Erythroblast (primary cell): ENCODE measurements around the gene TCL1A.

Experiments used
- GATA1 ChIP-seq: IDR thresholded peaks from 2 replicates; pipeline ENCODE4 v1.6.1; 2011; ENCODE audit warnings: low read depth, mild to moderate bottlenecking, control low read depth, low read length, moderate library complexity
- POLR2A ChIP-seq: IDR thresholded peaks from 2 replicates; pipeline ENCODE4 v1.6.1; 2011; ENCODE audit warnings: mild to moderate bottlenecking, low read length

- no peak for TF ChIP-seq POLR2A
- TF ChIP-seq GATA1, result no peak
Observed at GRCh38 chr14:95659990-95660385, 53.9 kb downstream of the TCL1A start.
